Small intestine (tissue), 7 donors: ENCODE results near the gene FGGY. TPM values are rescaled to one million over a fixed set of nuclear protein-coding genes. Genes with fewer than 3 reads are reported as not detected.

Source experiments
- DNase-seq, 2 donors: peaks; one replicate each; pipeline versions ENCODE4 v3.0.0 to v3.0.0-alpha.2; 2013
- FAIRE-seq: peaks from 2 replicates; lab custom pipeline; 2012; peaks lifted over from hg19 to GRCh38; lab: Jason Lieb, UNC
- H3K27ac ChIP-seq, 3 donors: one replicate each; pipeline ENCODE4 v1.5.1; 2013; ENCODE audit warnings: low read length in 2 of 3, mild to moderate bottlenecking in 2 of 3, control low read depth in 1 of 3, inconsistent platforms in 1 of 3, low read depth in 1 of 3, moderate library complexity in 1 of 3
- H3K27me3 ChIP-seq, 3 donors: one replicate each; pipeline ENCODE4 v1.6.1; 2013; ENCODE audit warnings: low read length in 3 of 3, inconsistent platforms in 1 of 3; ENCODE audit not compliant: control insufficient read depth in 3 of 3, insufficient read depth in 3 of 3
- H3K36me3 ChIP-seq, 3 donors: one replicate each; pipeline ENCODE4 v1.6.1; 2013; ENCODE audit warnings: low read length in 3 of 3, inconsistent platforms in 1 of 3, low read depth in 1 of 3, mild to moderate bottlenecking in 1 of 3, moderate library complexity in 1 of 3; ENCODE audit not compliant: control insufficient read depth in 3 of 3, insufficient read depth in 2 of 3
- H3K4me1 ChIP-seq, 3 donors: one replicate each; pipeline ENCODE4 v1.6.1; 2013; ENCODE audit warnings: low read length in 2 of 3, inconsistent platforms in 1 of 3, low read depth in 1 of 3, mild to moderate bottlenecking in 1 of 3, moderate library complexity in 1 of 3; ENCODE audit not compliant: control insufficient read depth in 3 of 3, insufficient read depth in 2 of 3
- H3K4me3 ChIP-seq, 3 donors: one replicate each; pipeline ENCODE4 v1.5.1; 2013; ENCODE audit warnings: low read length in 3 of 3, control low read depth in 1 of 3, inconsistent platforms in 1 of 3, low read depth in 1 of 3, mild to moderate bottlenecking in 1 of 3, moderate library complexity in 1 of 3
- H3K9me3 ChIP-seq, 2 donors: one replicate each; pipeline ENCODE4 v1.6.1; 2013; ENCODE audit warnings: low read depth in 1 of 2, low read length in 1 of 2; ENCODE audit not compliant: control insufficient read depth in 2 of 2, insufficient read depth in 1 of 2
- WGBS, 3 donors: extraction: QIAGEN DNeasy Blood & Tissue Kit; methylation state at CpG; one replicate each; pipeline ENCODE4 v1.1.7; 2013; 5-methylcytosine and 5-hydroxymethylcytosine counted together
- polyA plus RNA-seq, 4 donors: library from polyadenylated mRNA; stranded (reverse) in 3 of 4; unstranded in 1 of 4; fragments of 200-250 nt in 3 of 4; fragments of 120-200 nt in 1 of 4; gene quantifications; one replicate each; pipeline versions ENCODE4 v1.2.1 to v1.2.3, GENCODE V29; 2013
- donor health status: healthy with polysubstance abuse.
- donor health status: control.
- donor health status: control.
- donor health status: Bipolar disorder and iron deficiency.
- donor health status: healthy.

Gene FGGY
- polyA plus RNA-seq, 4 donors: 12.3 to 28.0 (median 15.0) TPM

DNA sequence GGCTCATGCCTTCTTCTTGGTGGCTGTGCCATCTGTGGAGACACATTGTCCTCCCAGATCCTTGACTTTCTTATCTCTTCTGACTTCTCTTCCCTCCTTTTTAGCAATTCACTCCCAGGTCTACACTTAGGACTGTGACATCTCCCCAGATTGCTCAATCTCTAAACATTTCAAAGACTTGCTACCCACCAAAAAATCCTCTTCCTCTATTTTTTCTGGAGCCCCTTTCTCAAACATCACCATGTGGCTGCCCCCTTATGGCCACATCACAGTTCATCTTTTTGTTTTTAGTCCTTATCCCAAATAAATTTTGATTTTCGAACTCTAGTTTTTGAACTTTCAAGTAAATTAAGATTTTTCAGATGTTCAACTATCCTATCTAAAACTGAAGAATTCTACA lies 369.2 kb downstream of the FGGY start:
- FAIRE-seq: no peak
- Histone ChIP-seq H3K4me1 (no peaks in the 10 kb centered on the region), H3K27ac (no peak overlapping the region)

DNA sequence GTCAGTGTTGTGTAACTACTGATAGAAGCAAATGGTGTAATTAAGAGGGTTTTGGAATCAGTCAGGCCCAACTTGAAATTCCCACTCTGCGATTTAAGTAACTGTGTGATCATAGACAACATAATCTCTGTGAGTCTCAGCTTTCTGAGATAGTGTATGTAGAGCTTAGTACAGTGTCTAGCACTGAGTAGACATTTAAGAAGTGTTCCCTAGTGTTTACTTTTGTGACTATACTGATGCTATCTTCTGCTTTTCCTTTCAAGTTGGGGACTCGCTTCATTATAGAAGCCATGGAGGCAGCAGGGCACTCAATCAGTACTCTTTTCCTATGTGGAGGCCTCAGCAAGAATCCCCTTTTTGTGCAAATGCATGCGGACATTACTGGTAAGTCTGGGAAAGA lies 370.1 kb downstream of the FGGY start:
- Histone ChIP-seq H3K9me3 (no peaks in the 10 kb centered on the region), H3K36me3 (peaks cover 0 to 8% (median 0%) of the 10 kb centered on the region in 3 donors), H3K4me3 (no peak overlapping the region), H3K4me1 (no peaks in the 10 kb centered on the region), H3K27me3 (no peaks in the 10 kb centered on the region), H3K27ac (no peak overlapping the region)
- WGBS, 3 donors: 92 to 98% (median 98%) methylated on average over 3 of the region's 3 CpGs
- DNase-seq: no peak
- no peak for FAIRE-seq

More for the DNA sequence above, 369.2 kb downstream of the FGGY start:
- Histone ChIP-seq H3K36me3 (peaks cover 0 to 6% (median 0%) of the 10 kb centered on the region in 3 donors), H3K27me3 (no peaks in the 10 kb centered on the region), H3K4me3 (no peak overlapping the region), H3K9me3 (no peaks in the 10 kb centered on the region)
- WGBS, 3 donors: 95 to 100% (median 98%) methylated on average over 1 of the region's 1 CpG
- DNase-seq: no peak

DNA sequence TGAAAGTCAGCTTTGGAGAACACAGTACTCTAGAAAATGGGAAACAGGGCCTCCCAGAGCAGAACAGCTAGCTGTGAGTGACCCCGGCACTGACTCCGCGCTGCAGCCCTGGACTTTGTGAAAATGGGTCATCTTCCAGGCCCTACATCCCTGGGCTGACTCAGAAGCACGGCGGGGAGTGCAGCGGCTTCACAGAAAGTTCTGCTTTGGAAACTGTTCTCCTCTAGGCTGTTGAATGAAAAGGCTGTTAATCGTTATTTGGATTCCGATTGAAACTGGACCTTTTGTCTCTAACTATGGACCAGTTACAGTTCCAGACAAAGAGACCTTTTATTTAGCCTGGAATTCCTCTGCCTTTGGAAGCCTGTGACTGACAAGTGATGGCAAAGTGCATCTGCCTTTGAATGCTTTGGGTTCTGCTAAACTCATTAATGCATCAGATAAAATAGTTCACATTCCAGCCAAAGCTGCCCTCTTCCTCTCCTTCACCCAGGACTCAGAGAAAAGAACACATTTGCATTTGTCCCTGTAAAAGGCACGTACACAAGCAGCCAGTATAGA lies 372.9 kb downstream of the FGGY start:
- 83 to 88% (median 88%) methylated on average over 9 of the region's 9 CpGs for WGBS, 3 donors
- H3K27me3 ChIP-seq: no peaks in the 10 kb centered on the region
- H3K27ac ChIP-seq: no peak overlapping the region
- FAIRE-seq: no peak
- H3K36me3 ChIP-seq: peaks cover 0 to 16% (median 0%) of the 10 kb centered on the region in 3 donors
- DNase-seq: no peak
- no peaks in the 10 kb centered on the region for H3K4me1 ChIP-seq
- no peaks in the 10 kb centered on the region for H3K9me3 ChIP-seq
- H3K4me3 ChIP-seq: no peak overlapping the region

DNA sequence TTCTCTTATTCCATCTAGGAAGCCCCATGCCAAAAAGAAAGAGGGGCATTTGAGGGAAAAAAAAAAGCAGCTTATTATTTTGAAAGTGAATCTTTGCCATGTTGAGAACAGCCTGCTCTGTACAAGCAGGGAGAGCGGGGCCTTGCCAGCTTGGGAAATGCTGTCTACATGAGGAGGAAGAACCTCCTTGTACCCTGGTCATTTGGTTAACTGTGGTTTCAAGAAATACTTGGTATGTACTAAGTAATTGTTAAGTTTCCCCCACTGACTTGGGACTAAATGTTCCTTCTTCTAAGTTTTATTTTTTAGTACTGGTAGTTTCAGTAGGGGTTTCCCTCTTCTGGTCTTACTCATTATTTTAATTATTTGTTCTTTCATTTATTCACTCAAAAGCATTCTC lies 373.8 kb downstream of the FGGY start:
- H3K4me3 ChIP-seq: no peak overlapping the region
- 94 to 97% (median 95%) methylated on average over 1 of the region's 1 CpG for WGBS, 3 donors
- no peaks in the 10 kb centered on the region for H3K9me3 ChIP-seq
- H3K27me3 ChIP-seq: no peaks in the 10 kb centered on the region
- FAIRE-seq (no peak), DNase-seq (no peak)
- peaks cover 0 to 16% (median 0%) of the 10 kb centered on the region in 3 donors for H3K36me3 ChIP-seq
- no peaks in the 10 kb centered on the region for H3K4me1 ChIP-seq
- H3K27ac ChIP-seq: no peak overlapping the region

DNA sequence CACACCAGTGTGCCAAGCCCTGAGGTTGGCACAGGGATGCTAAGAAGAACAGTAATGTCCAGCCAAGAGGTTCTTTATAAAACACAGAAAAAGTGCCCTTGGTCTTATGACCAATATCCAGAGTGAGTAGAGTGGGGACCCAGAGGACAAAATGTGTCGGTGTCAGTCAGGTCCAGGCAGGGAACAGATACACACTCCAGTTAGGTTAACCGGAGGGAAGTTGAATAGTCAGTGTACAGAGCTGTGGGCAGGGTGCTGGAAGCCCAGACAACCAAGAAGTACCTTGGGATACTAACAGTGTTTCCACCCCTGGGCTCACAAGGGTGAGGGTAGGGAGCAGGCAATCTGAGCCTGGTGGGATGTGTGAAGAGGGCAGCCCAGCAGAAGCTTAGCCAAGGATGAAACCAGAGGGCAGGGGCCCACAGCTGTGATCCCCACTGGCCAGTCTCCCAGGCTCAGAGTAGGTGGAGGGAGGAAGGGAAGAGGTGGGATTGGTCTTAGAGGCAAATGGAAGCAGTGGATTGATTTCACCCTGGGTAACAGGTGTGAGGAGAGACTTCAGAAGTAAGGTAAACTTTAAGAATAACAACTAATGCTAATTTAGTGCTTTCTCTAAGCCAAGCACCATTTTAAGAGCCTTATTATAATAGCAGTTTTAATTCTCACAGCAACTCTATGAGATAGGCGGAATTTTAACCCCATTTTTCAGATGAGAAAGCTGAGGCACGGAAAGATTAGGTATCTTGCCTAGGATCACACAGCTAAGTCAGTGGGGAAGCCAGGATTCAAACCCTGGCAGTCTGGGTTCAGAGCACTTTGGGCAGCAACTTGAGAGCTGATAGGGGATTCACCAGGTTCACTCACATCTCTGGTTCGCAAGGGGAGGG lies 374.4 kb downstream of the FGGY start:
- Histone ChIP-seq H3K27ac (no peak overlapping the region), H3K27me3 (no peaks in the 10 kb centered on the region), H3K4me1 (no peaks in the 10 kb centered on the region), H3K36me3 (peaks cover 0 to 16% (median 0%) of the 10 kb centered on the region in 3 donors), H3K4me3 (no peak overlapping the region), H3K9me3 (no peaks in the 10 kb centered on the region)
- DNase-seq (no peak), FAIRE-seq (no peak)
- 92 to 98% (median 97%) methylated on average over 5 of the region's 5 CpGs for WGBS, 3 donors

DNA sequence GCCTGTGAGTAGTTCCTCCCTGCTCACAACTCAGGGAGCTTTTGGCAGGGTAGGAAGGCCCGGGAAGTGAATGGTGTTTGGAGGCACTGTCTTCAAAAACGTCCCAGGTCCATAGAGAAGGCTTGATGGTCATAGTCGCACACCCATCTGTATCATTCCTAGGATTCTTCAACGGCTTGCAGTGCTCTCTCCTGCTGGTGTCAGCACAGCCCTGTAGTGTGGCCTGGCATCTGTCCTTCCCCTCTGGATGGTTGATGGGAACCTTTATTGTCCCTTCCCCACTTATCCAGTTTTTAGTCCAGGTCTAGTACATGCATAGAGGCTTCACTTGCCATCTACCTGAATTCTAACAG lies 375.0 kb downstream of the FGGY start:
- Histone ChIP-seq H3K27me3 (no peaks in the 10 kb centered on the region), H3K27ac (no peak overlapping the region), H3K9me3 (no peaks in the 10 kb centered on the region), H3K36me3 (peaks cover 0 to 16% (median 0%) of the 10 kb centered on the region in 3 donors), H3K4me1 (no peaks in the 10 kb centered on the region), H3K4me3 (no peak overlapping the region)
- DNase-seq (no peak), FAIRE-seq (no peak)
- 84 to 95% (median 86%) methylated on average over 4 of the region's 4 CpGs for WGBS, 3 donors

DNA sequence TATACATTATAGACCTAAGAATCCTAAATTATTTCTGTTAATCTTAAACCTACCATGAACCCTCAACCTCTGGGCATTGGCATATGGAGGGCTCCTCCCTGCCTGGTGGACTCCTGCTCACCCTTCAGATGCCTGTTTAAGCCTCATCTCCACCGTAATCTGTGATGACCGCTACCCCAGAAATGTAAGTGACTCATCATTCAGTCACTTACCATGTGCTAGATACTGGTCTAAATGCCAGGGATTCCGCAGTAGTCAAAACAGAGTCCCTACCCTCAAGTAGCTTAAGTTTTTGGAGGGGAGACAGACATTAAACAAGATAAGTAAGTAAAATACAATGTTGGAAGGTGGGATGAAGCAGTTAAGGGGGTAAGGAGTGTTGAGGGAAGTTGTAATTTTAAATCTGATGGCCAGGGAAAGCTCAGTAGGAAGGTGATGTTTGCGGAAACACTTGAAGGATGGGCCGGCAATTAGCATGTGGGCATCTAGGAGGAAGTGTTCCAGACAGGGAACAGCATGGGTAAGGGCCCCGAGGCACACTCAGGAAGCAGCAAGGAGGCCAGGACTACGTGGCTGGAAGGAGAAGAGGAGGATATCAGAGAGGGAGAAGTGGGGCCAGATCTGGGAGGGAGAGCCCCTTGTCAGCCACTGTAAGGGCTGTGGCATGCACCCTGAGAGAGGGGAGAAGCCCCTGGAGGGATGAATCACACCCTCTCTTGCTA lies 376.1 kb downstream of the FGGY start:
- Histone ChIP-seq H3K36me3 (peaks cover 0 to 15% (median 0%) of the 10 kb centered on the region in 3 donors), H3K9me3 (no peaks in the 10 kb centered on the region), H3K4me1 (no peaks in the 10 kb centered on the region), H3K4me3 (no peak overlapping the region), H3K27ac (no peak overlapping the region), H3K27me3 (no peaks in the 10 kb centered on the region)
- FAIRE-seq (no peak), DNase-seq (no peak)
- WGBS, 3 donors: 80 to 87% (median 84%) methylated on average over 7 of the region's 7 CpGs
